Measurements from ENCODE around the gene RAPGEF6.

DNA sequence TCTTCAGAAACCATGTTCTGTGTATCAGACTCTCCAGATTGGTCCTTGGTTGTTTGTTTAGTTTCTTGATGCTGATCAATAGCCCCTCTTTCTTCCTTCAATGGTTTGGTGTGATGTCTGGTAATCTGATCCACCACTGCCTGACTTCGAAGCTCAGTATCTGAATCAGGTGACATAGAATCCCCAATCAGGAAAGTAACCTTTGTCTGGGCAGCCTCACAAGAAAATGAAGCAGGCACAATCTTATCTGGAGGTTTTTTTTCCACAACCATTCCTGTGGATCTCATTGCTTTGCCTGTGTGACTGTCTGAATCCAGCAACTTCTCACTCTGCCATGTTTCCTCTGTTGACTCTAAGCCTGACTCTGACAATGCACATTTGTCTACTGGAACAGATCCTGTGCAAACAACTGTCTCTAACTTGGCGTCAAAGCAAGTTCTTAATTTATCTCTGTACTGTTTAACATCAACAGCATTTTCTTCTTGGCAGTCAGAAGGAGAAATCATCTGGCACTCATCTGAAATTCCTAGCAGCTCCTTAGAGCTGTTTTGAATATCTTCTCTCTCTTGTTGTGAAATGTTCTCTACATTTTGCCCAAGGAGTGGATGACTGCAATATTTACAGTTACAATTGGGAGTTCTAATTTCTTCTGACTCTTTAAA lies 37.1 kb upstream of the RAPGEF6 start:
- TF ChIP-seq, protein P1, sequence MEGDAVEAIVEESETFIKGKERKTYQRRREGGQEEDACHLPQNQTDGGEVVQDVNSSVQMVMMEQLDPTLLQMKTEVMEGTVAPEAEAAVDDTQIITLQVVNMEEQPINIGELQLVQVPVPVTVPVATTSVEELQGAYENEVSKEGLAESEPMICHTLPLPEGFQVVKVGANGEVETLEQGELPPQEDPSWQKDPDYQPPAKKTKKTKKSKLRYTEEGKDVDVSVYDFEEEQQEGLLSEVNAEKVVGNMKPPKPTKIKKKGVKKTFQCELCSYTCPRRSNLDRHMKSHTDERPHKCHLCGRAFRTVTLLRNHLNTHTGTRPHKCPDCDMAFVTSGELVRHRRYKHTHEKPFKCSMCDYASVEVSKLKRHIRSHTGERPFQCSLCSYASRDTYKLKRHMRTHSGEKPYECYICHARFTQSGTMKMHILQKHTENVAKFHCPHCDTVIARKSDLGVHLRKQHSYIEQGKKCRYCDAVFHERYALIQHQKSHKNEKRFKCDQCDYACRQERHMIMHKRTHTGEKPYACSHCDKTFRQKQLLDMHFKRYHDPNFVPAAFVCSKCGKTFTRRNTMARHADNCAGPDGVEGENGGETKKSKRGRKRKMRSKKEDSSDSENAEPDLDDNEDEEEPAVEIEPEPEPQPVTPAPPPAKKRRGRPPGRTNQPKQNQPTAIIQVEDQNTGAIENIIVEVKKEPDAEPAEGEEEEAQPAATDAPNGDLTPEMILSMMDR (IDR thresholded peaks at IDR 0.05), result no peak
- no peak for TF ChIP-seq POLR2A (IDR thresholded peaks at IDR 0.05)

Data from heart left ventricle (tissue), 13 donors.